Erythroblast (primary cell): ENCODE measurements around the gene NTM.

Source experiments
- GATA1 ChIP-seq: IDR thresholded peaks from 2 replicates; pipeline ENCODE4 v1.6.1; 2011; ENCODE audit warnings: low read depth, mild to moderate bottlenecking, control low read depth, low read length, moderate library complexity
- POLR2A ChIP-seq: IDR thresholded peaks from 2 replicates; pipeline ENCODE4 v1.6.1; 2011; ENCODE audit warnings: mild to moderate bottlenecking, low read length

GRCh38 chr11:131978351-131978750, 607.9 kb downstream of the NTM start:
- TF ChIP-seq POLR2A: no peak
- no peak for TF ChIP-seq GATA1
